GM21360 (cell line): ENCODE results near the gene EIF6.

Source experiments
- ATAC-seq: cut with Tn5 transposase; IDR thresholded peaks from one replicate; pipeline ENCODE4 v1.9.1; 2021; ENCODE audit warnings: mild to moderate bottlenecking, moderate library complexity; ENCODE audit not compliant: unreplicated experiment

EIF6 gene

DNA sequence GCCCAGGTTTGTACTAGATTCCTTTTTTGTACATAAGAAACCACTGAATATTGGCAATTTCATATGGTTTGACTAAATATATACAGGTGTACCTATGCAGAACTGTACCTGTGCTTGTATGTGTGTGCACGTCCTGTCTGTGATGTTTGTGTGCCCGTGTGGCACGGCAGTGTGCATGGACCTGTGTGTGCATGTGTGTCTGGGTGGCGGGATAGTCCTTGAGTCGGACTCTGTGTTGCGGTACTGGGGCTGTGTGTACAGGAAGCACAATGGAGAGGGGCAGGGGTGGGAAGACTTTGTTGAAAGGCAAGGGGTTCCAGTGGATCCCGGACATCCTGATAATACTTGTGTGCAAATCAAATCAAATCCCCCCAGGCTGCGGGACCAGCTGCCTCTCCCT lies 11.1 kb upstream of the EIF6 start:
- no peak for ATAC-seq

DNA sequence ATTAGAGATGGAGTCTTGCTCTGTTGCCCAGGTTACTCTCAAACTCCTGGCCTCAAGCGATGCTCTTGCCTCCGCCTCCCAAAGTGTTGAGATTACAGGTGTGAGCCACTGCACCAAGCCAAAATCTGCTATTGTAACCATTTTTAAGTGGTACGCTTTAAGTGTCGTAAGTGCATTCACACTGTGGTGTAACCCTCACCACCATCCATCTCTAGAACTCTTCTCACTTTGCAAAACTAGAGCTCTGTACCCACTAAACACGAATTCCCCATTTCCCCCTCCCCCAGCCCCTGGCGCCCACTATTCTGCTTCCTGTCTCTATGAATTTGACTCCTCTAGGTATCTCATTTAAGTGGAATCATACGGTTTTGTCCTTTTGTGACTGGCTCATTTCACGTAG lies 10.5 kb upstream of the EIF6 start:
- no peak for ATAC-seq

DNA sequence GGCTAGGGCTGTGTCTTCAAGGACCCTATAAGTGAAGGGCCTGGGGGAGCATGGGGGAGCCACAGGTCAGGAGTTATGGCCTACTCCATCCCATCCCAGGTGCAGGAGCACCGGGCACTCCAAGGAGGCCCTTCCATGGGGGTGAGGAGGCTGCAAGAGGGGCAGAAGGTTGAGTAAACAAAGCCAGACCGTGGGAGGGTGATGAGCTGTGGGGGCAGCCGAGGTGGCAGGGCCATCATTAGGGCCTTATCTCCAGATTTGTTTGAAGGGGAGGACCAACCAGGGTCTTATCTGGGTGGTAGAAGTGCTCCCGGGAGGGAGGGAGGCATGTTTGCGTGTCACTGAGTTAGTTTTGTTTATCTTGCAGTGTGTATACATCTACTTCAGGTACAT lies 9.7 kb upstream of the EIF6 start:
- no peak for ATAC-seq

DNA sequence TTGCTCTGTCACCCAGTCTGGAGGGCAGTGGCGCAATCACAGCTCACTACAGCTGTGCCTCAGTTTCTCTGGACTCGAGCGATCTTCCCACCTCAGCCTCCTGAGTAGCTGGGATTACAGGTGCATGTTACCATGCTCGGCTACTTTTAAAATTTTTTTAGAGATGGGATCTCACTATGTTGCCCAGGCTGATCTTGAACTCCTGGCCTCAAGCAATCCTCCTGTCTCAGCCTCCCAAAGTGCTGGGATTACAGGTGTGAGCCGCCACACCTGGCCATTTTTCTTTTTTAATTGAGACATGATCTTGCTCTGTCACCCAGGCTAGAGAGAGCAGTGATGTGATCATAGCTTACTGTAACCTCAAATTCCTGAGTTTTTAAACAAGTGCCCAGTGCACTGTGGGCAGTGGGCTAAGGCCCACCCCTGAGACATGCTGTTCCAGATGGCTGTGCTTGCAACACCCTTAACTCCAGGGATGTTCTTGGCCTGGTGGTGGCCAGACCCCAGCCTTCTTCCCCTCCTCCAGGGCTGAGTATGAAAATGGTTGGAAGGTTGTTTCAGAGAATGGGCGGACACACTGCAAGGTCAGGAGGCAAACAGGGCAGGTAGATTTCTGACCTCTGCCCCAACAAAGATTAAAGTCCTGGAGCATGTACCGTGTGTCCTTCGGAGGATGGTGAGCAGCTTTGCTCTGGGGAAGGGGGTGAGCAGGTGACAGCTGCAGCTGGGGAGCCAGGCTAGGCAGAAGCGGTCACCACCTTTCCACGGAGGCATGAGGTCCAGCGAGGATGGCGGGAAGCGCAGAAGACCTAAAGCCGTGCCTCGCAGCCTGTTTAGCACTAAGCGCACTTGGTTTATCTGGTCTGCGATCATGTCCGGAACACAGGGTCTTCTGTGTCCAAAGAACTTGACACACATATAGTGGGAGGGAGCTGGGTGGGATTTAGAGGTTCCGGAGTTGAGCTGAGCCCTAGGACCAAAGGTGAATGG lies 9.0 kb upstream of the EIF6 start:
- no peak for ATAC-seq

GRCh38 chr20:35292504-35293285 lies 8.1 kb upstream of the EIF6 start:
- ATAC-seq, result no peak

GRCh38 chr20:35291654-35292503 lies 7.3 kb upstream of the EIF6 start, which contains the start of gene FAM83C:
Gene FAM83C, minus strand, starts transcription at chr20:35292425. Its CDS starts 121 bp downstream, at chr20:35292304.
- no peak for ATAC-seq

DNA sequence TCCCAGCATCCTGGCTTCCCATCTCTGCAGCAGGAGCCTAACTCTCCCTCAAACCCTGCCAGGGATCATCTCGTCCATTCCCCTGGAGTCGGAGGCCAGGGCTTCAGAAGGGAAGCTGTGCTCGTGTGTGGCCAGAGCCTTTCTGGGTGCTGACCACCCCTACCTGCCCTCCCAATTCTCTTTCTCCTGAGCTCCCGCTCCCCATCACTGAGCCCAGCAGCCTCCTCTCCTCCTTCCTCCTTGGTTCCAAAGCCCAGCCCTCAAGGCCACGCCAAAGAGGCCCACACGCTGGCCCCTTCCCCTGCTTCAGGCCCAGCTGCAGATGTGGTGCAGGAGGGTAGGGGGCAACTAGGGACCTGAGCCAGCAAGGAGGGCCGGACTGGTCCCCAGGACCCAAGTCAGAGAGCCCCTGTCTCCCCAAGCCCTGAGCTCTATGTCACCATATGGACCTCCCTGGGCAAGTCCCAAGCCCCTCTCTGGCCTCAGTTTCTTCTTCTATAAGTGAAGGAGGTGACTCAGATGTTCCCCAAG lies 6.4 kb upstream of the EIF6 start:
- no peak for ATAC-seq

DNA sequence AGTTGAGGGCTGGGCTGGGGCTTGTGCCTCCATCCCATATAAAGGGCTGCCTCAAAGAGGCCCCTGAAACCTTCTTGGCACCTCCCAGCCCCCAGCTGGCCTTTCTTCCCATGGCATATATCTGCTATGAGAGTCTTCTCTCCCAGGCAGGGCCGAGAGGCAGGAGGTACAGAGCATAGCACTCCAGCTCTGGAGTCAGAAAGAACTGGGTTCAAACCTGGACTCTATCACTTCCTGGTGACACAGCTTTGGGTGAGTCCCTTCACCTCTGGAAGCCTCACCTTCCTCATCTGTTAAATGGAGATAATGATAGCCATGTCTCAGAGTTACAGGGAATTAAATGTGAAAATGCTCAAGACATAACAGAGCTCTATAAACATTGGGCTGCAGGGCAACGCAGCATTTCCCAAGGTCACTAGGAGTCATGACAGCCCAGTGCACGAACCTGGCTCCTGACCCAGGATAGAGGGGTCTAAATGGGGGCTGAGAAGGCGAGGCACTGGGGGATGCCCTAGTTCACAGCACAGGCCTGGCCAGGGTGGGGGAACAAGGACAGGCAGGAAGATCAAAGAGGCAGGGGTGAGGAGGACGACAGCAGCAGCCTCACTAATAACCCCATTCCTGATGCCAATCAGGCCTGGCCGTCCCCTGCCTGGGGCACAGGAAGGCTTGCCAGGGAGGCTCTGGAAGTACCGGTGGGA lies 5.8 kb upstream of the EIF6 start:
- ATAC-seq, result no peak

- ATAC-seq, result no peak
Measured at GRCh38 chr20:35288325-35289060, 3.9 kb upstream of the EIF6 start.

- ATAC-seq, result no peak
Measured at GRCh38 chr20:35287509-35288324, 3.1 kb upstream of the EIF6 start.

- no peak for ATAC-seq
Measured at GRCh38 chr20:35286899-35287508, 2.4 kb upstream of the EIF6 start.

DNA sequence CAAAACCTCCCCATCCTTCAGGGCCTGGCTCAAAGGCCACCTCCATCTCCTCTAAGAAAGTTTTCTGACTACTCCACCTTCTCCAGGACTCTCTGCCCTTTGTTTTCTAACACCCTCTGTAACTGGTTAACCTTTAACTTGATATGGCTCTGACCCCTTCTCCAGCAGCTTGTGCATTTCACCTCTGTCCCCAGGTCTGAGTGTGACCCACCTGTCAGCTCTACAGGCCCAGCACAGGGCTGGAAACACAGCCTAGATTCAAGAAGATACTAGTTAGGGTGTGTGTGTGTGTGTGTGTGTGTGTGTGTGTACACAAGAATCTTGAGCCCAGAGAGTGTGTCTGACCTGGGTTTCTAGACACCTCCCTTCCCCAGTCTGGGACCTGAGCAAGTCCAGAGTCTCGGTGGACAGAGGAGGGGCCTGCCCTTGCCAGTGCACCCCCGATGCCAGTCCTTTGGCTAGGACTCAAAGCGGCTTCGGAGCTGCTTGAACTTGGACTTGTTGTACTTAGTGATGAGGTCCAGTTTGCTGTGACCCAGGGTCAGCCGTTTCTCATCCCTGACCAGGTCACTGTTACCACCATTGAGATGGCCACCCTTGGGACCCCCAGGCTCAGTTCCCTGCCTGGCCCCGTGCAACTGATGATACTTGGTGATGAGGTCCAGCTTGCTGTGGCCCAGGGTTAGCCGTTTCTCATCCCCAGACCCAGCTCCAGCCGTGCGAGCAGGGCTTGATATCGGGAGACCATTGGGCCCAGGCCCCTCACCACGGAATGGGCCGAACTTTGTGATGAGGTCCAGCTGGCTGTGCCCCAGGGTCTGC lies 1.7 kb upstream of the EIF6 start:
- no peak for ATAC-seq

DNA sequence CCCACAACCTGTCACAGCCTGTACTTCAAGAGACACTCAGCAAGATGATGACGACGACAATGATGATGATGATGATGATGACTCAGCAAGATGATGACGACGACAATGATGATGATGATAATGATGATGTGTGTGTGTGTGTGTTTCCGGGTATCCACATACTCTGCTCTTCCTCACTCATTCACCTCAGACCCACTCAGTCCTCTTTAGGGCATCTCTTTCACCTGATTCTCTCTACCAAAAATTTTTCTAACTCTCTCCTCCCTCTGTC lies 1.2 kb upstream of the EIF6 start:
- no peak for ATAC-seq

- ATAC-seq, result no peak
Measured at GRCh38 chr20:35284992-35285805, 627 bp upstream of the EIF6 start.

DNA sequence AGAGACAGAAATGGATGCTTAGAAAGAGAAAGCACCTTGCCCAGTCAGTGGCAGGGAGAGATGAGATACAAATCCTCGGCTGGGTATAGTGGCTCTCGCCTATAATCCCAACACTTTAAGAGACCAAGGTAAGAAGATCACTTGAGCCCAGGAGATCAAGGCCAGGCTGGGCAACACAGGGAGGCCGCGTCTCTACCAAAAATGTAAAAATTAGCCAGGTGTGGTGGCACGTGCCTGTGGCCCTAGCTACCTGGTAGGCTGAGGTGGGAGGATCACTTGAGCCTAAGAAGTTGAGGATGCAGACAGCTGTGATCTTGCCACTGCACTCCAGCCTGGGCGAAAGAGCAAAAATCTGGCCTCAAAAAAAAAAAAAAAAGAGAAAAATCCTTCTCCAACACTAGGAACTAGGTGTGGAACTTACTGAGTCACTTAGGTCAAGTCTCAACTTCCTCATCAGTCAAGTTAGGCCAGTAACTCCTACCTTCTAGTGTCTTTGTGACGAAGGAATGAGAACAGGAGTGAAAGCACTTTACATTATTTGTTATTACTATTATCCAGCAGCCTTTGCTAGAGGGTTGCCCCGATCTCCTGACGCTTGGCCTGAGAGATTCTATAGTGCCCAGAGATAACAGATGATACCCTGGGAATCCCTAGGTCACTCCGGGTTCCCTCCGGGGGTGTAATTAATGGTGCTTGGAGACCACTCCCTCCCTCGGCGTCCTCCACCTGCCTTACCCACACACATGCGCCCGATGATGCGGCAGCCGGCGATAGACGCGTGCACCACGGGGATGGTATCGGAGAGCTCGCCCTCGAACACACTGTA lies 918 bp downstream of the EIF6 start:
- ATAC-seq, result no peak
